Esophagus squamous epithelium (tissue), 5 donors: ENCODE data around the gene TEX12. TPM values are rescaled to one million over a fixed set of nuclear protein-coding genes. Genes with fewer than 3 reads are reported as not detected.

Source experiments
- DNase-seq: peaks from one replicate; lab custom pipeline; 2025; lab: John Stamatoyannopoulos, UW
- H3K27ac ChIP-seq, 4 donors: fragments of 200-600 bp; sonication (generic); one replicate each; pipeline ENCODE4 v1.5.1; 2016 to 2019; ENCODE audit warnings: mild to moderate bottlenecking in 1 of 4
- H3K27me3 ChIP-seq, 4 donors: fragments of 200-600 bp; sonication (generic); 1 replicate in 3 of 4; 2 replicates in 1 of 4; pipeline versions ENCODE4 v1.5.1 to v1.6.0; 2017 to 2021; ENCODE audit warnings: antibody characterized with exemption in 1 of 4
- H3K36me3 ChIP-seq, 3 donors: fragments of 200-600 bp; sonication (generic); one replicate each; pipeline ENCODE4 v1.5.1; 2016 to 2019
- H3K4me1 ChIP-seq, 3 donors: fragments of 200-600 bp; sonication (generic); one replicate each; pipeline ENCODE4 v1.5.1; 2017 to 2019
- H3K4me3 ChIP-seq, 4 donors: fragments of 200-600 bp; sonication (generic); 1 replicate in 3 of 4; 2 replicates in 1 of 4; pipeline ENCODE4 v1.5.1; 2016 to 2019; ENCODE audit warnings: mild to moderate bottlenecking in 2 of 4, moderate library complexity in 1 of 4
- H3K9me3 ChIP-seq, 3 donors: fragments of 200-600 bp; sonication (generic); one replicate each; pipeline ENCODE4 v1.5.1; 2016 to 2019
- POLR2A ChIP-seq, 4 donors: fragments of 450-650 bp; IDR thresholded peaks; one replicate each; pipeline ENCODE4 v1.6.1; 2017; ENCODE audit warnings: antibody characterized with exemption in 4 of 4, mild to moderate bottlenecking in 4 of 4, moderate library complexity in 3 of 4
- WGBS, 2 donors: methylation state at CpG; one replicate each; pipeline ENCODE4 v1.1.5; 2018; 5-methylcytosine and 5-hydroxymethylcytosine counted together
- intact Hi-C: fragments of 100-400 bp; cut with DNase I; formaldehyde crosslinking; loops from one replicate; pipeline ENCODE4 v1.15.0; 2022
- total RNA-seq, 4 donors: library from RNA; depleted of rRNA; stranded (reverse); fragments of >200 nt; gene quantifications; one replicate each; pipeline ENCODE4 v1.1.0, GENCODE V29; 2016
- TF ChIP-seq, protein P1 (sequence below), 6 experiments: fragments of 450-650 bp in 4 of 6; fragments of 200-600 bp in 2 of 6; sonication (generic) in 2 of 6; IDR thresholded peaks; one replicate each; pipeline ENCODE4 v1.5.1; 2016 to 2019; ENCODE audit warnings: antibody characterized with exemption in 6 of 6, mild to moderate bottlenecking in 4 of 6, moderate library complexity in 4 of 6
- donor health status: DM: yes; HTN: yes; CAD: no.

TEX12 gene
- total RNA-seq, 4 donors from 2014 or later, result 0.38 to 2.5 TPM; not detected in 2

GRCh38 chr11:112211536-112211935, 44.4 kb downstream of the TEX12 start:
- H3K4me1 ChIP-seq, result peaks cover 0 to 7% (median 0%) of the 10 kb centered on the region in 3 donors
- no peak overlapping the region for H3K27ac ChIP-seq
- intact Hi-C loops, result no loop called here
- no peak for DNase-seq
- no peaks in the 10 kb centered on the region for H3K9me3 ChIP-seq
- TF ChIP-seq, protein P1, sequence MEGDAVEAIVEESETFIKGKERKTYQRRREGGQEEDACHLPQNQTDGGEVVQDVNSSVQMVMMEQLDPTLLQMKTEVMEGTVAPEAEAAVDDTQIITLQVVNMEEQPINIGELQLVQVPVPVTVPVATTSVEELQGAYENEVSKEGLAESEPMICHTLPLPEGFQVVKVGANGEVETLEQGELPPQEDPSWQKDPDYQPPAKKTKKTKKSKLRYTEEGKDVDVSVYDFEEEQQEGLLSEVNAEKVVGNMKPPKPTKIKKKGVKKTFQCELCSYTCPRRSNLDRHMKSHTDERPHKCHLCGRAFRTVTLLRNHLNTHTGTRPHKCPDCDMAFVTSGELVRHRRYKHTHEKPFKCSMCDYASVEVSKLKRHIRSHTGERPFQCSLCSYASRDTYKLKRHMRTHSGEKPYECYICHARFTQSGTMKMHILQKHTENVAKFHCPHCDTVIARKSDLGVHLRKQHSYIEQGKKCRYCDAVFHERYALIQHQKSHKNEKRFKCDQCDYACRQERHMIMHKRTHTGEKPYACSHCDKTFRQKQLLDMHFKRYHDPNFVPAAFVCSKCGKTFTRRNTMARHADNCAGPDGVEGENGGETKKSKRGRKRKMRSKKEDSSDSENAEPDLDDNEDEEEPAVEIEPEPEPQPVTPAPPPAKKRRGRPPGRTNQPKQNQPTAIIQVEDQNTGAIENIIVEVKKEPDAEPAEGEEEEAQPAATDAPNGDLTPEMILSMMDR (IDR thresholded peaks at IDR 0.05), result no peak
- no peak for TF ChIP-seq POLR2A (IDR thresholded peaks at IDR 0.05)
- no peak overlapping the region for H3K4me3 ChIP-seq
- no peaks in the 10 kb centered on the region for H3K36me3 ChIP-seq
- no peaks in the 10 kb centered on the region for H3K27me3 ChIP-seq
- whole genome bisulfite sequencing, 2 donors, result 28 to 52% methylated on average over 2 of the region's 2 CpGs

- Histone ChIP-seq H3K36me3 (no peaks in the 10 kb centered on the region), H3K4me1 (peaks cover 0 to 7% (median 0%) of the 10 kb centered on the region in 3 donors), H3K27me3 (no peaks in the 10 kb centered on the region), H3K9me3 (no peaks in the 10 kb centered on the region), H3K4me3 (no peak overlapping the region), H3K27ac (no peak overlapping the region)
- intact Hi-C loops, result no loop called here
- TF ChIP-seq POLR2A (IDR thresholded peaks at IDR 0.05), result no peak
- TF ChIP-seq, protein P1 (IDR thresholded peaks at IDR 0.05), result no peak
- 32 to 65% methylated on average over 3 of the region's 3 CpGs for WGBS, 2 donors
- DNase-seq, result no peak
These were observed 45.1 kb downstream of the TEX12 start for GRCh38 chr11:112212290-112212689.

DNA sequence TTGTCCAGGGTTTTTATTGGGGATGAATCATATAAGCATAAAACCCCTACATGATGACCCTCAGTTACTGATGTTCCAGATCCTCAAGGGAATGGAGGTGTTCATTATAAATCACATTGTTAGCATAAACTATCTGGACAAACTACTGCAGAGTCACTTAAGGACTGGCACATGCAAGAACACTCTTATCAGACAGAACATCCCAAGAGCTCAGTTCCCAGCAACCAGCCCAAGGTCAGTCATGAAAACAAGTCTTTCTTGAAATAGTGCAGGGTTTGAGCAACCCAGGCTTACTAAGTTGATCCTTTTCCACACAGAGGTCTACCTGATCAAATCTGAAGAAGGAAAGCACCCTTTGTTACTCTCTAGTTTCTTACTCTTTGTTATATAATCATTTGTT, 45.5 kb downstream of the TEX12 start:
- intact Hi-C loops, result no loop called here
- Histone ChIP-seq H3K27me3 (no peaks in the 10 kb centered on the region), H3K36me3 (no peaks in the 10 kb centered on the region), H3K4me1 (peaks cover 0 to 7% (median 0%) of the 10 kb centered on the region in 3 donors), H3K4me3 (no peak overlapping the region), H3K27ac (no peak overlapping the region), H3K9me3 (no peaks in the 10 kb centered on the region)
- DNase-seq, result no peak
- no peak for TF ChIP-seq POLR2A (IDR thresholded peaks at IDR 0.05)
- TF ChIP-seq, protein P1 (IDR thresholded peaks at IDR 0.05), result no peak

GRCh38 chr11:112213753-112214152, 46.6 kb downstream of the TEX12 start:
- no peak for TF ChIP-seq POLR2A (IDR thresholded peaks at IDR 0.05)
- TF ChIP-seq, protein P1 (IDR thresholded peaks at IDR 0.05), result no peak
- H3K9me3 ChIP-seq, result no peaks in the 10 kb centered on the region
- no peaks in the 10 kb centered on the region for H3K36me3 ChIP-seq
- intact Hi-C loops, result no loop called here
- 77 to 84% methylated on average over 4 of the region's 4 CpGs for WGBS, 2 donors
- H3K27me3 ChIP-seq, result no peaks in the 10 kb centered on the region
- H3K4me1 ChIP-seq, result peaks cover 0 to 7% (median 0%) of the 10 kb centered on the region in 3 donors
- DNase-seq, result no peak
- H3K27ac ChIP-seq, result no peak overlapping the region
- no peak overlapping the region for H3K4me3 ChIP-seq

- no peak overlapping the region for H3K27ac ChIP-seq
- WGBS, 2 donors, result 87 to 94% methylated on average over 5 to 6 of the region's 6 CpGs
- peaks cover 0 to 16% (median 0%) of the 10 kb centered on the region in 3 donors for H3K4me1 ChIP-seq
- no peaks in the 10 kb centered on the region for H3K27me3 ChIP-seq
- no peaks in the 10 kb centered on the region for H3K36me3 ChIP-seq
- TF ChIP-seq, protein P1 (IDR thresholded peaks at IDR 0.05), result no peak
- no peak for TF ChIP-seq POLR2A (IDR thresholded peaks at IDR 0.05)
- no peaks in the 10 kb centered on the region for H3K9me3 ChIP-seq
- DNase-seq, result no peak
- intact Hi-C loops, result loop anchor here (5.0 kb wide), 1 partner anchor 67 kb away; no protein-coding TSS in a partner anchor
- no peak overlapping the region for H3K4me3 ChIP-seq
These were observed 48.4 kb downstream of the TEX12 start for GRCh38 chr11:112215621-112216020.
